Measurements from ENCODE around the gene BGLAP.

The BGLAP gene

DNA sequence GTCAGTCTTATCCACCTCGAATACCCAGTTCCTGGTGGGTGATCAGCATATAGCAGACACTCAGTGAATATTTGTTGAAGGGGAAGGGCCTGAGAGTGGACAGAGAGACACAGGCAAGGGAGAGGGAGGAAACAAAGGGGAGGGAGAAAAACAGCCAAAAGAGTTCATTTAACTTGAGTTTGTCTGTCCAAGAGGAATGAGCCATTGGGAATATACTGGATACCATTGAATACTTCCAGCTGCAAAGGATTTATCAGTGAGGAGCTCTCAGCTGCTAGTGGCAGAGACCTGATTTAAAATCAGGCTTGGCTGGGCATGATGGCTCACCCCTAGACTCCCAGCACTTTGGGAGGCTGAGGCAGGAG, 11.5 kb upstream of the BGLAP start:
- Histone ChIP-seq H3K36me3 (ENCODE audit: insufficient read depth) (no peaks in the 10 kb centered on the region), H3K4me2 (no peak overlapping the region), H3K27me3 (ENCODE audit: insufficient read depth, low read depth) (no peaks in the 10 kb centered on the region), H4K20me1 (ENCODE audit: insufficient read depth) (no peaks in the 10 kb centered on the region), H3K79me2 (ENCODE audit: insufficient read depth, low read depth) (no peaks in the 10 kb centered on the region), H3K4me3 (IDR thresholded peaks at IDR 0.05; ENCODE audit: insufficient read depth, low read depth, low read length) (no peak overlapping the region), H2AFZ (ENCODE audit: low read depth) (no peak overlapping the region), H3K4me1 (ENCODE audit: low read depth, poor library complexity, severe bottlenecking) (peaks cover 78% of the 10 kb centered on the region), H3K27ac (no peak overlapping the region), H3K9ac (no peak overlapping the region)
- TF ChIP-seq, protein P1, sequence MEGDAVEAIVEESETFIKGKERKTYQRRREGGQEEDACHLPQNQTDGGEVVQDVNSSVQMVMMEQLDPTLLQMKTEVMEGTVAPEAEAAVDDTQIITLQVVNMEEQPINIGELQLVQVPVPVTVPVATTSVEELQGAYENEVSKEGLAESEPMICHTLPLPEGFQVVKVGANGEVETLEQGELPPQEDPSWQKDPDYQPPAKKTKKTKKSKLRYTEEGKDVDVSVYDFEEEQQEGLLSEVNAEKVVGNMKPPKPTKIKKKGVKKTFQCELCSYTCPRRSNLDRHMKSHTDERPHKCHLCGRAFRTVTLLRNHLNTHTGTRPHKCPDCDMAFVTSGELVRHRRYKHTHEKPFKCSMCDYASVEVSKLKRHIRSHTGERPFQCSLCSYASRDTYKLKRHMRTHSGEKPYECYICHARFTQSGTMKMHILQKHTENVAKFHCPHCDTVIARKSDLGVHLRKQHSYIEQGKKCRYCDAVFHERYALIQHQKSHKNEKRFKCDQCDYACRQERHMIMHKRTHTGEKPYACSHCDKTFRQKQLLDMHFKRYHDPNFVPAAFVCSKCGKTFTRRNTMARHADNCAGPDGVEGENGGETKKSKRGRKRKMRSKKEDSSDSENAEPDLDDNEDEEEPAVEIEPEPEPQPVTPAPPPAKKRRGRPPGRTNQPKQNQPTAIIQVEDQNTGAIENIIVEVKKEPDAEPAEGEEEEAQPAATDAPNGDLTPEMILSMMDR (conservative IDR thresholded peaks at IDR 0.05; ENCODE audit: low read depth, low read length): no peak

DNA sequence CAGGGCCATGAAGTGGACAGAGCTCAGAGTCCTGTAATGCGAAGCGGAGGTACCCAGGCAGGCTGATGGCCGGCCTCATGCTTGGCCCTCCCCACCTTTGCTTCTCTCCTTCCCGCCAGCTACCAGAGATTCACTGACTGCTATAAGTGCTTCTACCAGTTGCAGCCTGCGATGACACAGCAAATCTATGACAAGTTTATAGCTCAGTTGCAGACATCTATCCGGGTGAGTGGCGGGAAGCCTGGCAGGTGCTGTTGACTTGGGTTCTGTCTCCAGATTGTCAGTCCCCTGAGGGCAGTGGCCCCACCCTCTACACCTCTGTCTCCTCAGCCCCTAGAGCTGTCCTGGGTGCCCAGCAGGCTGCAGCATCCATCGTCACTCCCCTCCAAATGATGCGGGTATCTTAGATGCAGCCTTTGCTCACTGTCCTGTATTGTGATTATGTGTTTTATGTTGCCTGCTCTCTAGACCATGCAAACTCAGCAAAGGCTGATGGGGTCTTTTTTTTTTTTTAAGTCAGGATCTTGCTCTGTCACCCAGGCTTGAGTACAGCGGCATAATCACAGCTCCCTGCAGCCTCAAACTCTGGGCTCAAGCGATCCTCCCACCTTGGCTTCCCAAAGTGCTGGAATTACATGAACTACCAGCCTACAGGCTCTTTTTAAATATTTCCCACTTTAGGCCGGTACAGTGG, 9.6 kb upstream of the BGLAP start:
- H3K4me3 ChIP-seq (IDR thresholded peaks at IDR 0.05; ENCODE audit: insufficient read depth, low read depth, low read length): no peak overlapping the region
- no peak overlapping the region for H2AFZ ChIP-seq (ENCODE audit: low read depth)
- no peaks in the 10 kb centered on the region for H3K27me3 ChIP-seq (ENCODE audit: insufficient read depth, low read depth)
- no peaks in the 10 kb centered on the region for H3K79me2 ChIP-seq (ENCODE audit: insufficient read depth, low read depth)
- no peaks in the 10 kb centered on the region for H3K36me3 ChIP-seq (ENCODE audit: insufficient read depth)
- TF ChIP-seq, protein P1 (conservative IDR thresholded peaks at IDR 0.05; ENCODE audit: low read depth, low read length): no peak
- H3K27ac ChIP-seq: no peak overlapping the region; the same call in 1 of the 2 replicates
- peaks cover 60% of the 10 kb centered on the region for H3K4me1 ChIP-seq (ENCODE audit: low read depth, poor library complexity, severe bottlenecking)
- no peak overlapping the region for H3K9ac ChIP-seq
- H4K20me1 ChIP-seq (ENCODE audit: insufficient read depth): no peaks in the 10 kb centered on the region
- no peak overlapping the region for H3K4me2 ChIP-seq

DNA sequence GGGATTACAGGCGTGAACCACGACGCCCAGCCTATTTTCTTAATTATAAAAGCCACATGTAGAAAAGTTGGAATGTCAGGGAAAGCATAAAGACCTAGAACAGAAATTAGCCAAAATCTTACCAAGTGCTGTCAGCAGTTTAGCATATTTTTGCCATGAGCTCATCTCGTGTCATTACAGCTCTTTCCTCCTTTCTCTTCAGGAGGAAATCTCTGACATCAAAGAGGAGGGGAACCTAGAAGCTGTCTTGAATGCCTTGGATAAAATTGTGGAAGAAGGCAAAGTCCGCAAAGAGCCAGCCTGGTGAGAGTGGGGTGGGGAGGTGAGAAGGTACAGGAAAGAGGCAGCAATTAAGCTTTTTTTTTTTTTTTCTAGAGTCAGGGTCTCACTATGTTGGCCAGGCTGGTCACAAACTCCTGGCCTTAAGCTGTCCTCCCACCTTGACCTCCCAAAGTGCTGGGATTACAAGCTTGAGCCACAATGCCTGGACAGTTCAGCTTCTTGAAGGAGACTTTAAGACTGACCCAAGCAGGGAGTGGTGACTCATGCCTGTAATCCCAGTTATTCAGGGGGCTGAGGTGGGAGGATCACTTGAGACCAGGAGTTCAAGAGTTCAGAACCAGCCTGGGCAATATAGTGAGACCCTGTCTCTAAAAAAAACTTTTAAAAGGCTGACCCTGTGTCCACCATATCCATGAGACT, 8.4 kb upstream of the BGLAP start:
- TF ChIP-seq, protein P1 (conservative IDR thresholded peaks at IDR 0.05; ENCODE audit: low read depth, low read length): no peak
- Histone ChIP-seq H3K27me3 (ENCODE audit: insufficient read depth, low read depth) (no peaks in the 10 kb centered on the region), H3K4me1 (ENCODE audit: low read depth, poor library complexity, severe bottlenecking) (peaks cover 47% of the 10 kb centered on the region), H3K36me3 (ENCODE audit: insufficient read depth) (no peaks in the 10 kb centered on the region), H3K27ac (no peak overlapping the region), H3K9ac (no peak overlapping the region), H3K4me2 (no peak overlapping the region), H3K79me2 (ENCODE audit: insufficient read depth, low read depth) (no peaks in the 10 kb centered on the region), H3K4me3 (IDR thresholded peaks at IDR 0.05; ENCODE audit: insufficient read depth, low read depth, low read length) (no peak overlapping the region), H2AFZ (ENCODE audit: low read depth) (no peak overlapping the region), H4K20me1 (ENCODE audit: insufficient read depth) (no peaks in the 10 kb centered on the region)

DNA sequence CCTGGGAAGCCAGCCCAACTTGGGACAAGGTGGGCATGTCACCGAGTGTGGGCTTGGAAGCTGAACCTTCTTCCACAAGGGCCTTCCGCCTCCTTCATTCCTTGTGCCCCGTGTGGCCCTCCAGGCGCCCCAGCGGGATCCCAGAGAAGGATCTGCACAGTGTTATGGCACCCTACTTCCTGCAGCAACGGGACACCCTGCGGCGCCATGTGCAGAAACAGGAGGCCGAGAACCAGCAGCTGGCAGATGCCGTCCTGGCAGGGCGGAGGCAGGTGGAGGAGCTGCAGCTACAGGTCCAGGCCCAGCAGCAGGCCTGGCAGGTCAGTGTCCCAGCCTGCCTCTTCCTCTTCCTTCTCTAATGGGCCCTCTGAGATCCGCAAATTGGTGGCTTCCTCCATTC, 5.8 kb upstream of the BGLAP start:
- no peaks in the 10 kb centered on the region for H3K36me3 ChIP-seq (ENCODE audit: insufficient read depth)
- H3K4me1 ChIP-seq (ENCODE audit: low read depth, poor library complexity, severe bottlenecking): peaks cover 26% of the 10 kb centered on the region
- no peaks in the 10 kb centered on the region for H4K20me1 ChIP-seq (ENCODE audit: insufficient read depth)
- H3K4me3 ChIP-seq (IDR thresholded peaks at IDR 0.05; ENCODE audit: insufficient read depth, low read depth, low read length): no peak overlapping the region
- H3K27ac ChIP-seq: no peak overlapping the region
- no peaks in the 10 kb centered on the region for H3K79me2 ChIP-seq (ENCODE audit: insufficient read depth, low read depth)
- H3K9ac ChIP-seq: no peak overlapping the region
- TF ChIP-seq, protein P1 (conservative IDR thresholded peaks at IDR 0.05; ENCODE audit: low read depth, low read length): no peak
- H3K27me3 ChIP-seq (ENCODE audit: insufficient read depth, low read depth): no peaks in the 10 kb centered on the region
- H2AFZ ChIP-seq (ENCODE audit: low read depth): no peak overlapping the region
- H3K4me2 ChIP-seq: no peak overlapping the region
